Superior temporal gyrus (tissue), 1 donor: ENCODE measurements around the gene MST1R.
"Not testable (repeated sequence)": the region's sequence is repeated elsewhere in the genome, so short reads cannot be mapped to it uniquely, and the experiment has no call there.

ENCODE experiments used
- DNase-seq: peaks from one replicate; pipeline ENCODE4 v3.0.0-alpha.2; 2016; ENCODE audit errors: extremely low spot score

Gene MST1R

DNA sequence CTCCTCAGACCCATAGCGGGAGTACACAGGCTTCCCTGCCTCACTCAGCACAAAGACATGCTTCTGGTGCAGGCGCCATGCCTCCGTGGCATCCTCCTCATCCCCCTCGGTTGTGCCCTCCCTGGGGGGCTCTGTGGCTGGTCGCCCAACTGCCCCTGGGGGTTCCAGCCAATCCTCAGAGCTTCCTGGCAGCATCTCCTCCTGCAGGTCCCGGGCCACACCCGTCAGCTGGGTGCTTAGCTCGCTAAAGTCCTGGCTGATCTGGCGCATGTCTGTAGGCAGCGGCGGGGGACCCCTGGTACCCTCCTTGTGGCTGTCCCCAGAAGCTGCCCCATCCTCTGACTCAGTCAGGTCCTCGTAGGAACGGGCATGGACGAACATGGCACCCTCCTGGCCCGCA lies 7.9 kb upstream of the MST1R start:
- no peak for DNase-seq

GRCh38 chr3:49911124-49911420 lies 7.4 kb upstream of the MST1R start:
- DNase-seq: no peak

- DNase-seq: no peak
Measured at GRCh38 chr3:49910409-49911123, 6.9 kb upstream of the MST1R start.

- DNase-seq: no peak
Measured at GRCh38 chr3:49908373-49909199, 4.9 kb upstream of the MST1R start.

DNA sequence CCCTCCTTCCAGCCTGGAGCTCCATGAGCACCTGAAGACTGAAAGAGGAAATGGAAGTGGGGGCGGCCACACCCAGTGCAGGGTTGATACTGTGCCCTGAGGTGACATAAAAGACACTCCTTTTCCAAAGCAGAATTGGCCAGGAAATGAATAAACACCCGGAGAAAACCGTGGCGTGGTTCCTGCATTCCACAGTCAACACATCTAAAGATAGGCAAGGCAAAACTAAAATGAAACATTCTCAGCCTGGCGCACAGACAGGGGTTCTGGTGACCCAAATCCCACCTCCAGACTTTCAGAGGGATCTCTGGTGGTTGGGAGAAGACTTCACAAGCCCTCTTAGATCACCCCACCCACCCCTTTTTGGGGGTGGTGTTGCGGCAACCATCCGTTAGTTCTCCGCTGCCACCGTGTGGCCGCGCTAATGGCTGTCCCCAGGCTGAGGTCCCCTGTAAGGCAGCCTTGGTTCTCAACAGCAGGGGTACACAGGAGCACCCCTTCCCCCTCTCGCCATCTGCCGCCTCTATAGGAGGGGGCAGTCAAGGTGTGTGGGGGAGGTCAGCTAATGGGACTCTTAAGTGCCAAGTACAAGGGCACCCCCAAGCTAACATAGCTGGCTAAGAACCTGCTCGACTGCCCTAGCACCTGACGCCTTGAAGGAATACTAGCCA lies 2.5 kb upstream of the MST1R start:
- peak; percentile 67 for DNase-seq

GRCh38 chr3:49904448-49904847 lies 775 bp upstream of the MST1R start:
- not testable (repeated sequence) for DNase-seq

DNA sequence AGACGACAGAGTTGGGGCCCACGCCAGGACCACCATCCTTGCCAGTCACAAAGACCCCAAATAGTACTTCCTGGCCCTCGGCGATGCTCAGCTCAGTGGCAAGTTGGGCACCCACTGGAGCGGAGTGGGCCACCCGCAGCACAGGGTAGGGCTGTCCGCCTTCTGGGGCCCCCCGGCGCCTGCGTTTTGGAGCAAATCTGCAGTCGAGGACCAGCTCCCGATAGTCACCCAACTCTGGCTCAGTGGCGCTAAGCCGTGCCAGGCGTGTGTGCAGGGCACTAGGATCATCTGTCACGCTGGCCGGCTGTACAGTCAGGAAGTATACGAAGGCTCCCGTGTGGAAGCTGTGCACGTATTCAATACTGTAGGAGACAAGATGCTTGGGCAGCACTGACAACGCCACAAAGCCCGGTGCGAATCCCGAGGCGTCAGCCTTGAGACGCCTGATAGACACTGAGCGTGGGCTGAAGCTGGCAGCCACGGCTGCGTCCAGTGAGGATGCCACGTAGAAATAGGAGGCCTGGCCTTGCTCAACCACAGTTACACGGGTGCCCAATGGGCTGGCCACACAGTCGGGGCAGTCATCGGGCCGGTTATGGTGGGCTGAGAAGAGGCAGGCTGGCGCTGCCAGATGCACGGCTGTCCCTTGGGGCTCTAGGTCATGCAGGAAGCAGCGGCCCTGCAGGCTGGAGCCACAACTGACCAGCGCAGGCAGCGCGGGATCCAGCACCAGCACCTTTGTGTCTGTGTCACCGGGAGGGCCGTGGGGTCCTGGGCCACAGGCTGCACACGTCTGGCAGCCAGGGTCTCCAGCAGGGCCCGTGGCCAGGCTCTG lies 945 bp downstream of the MST1R start:
- no peak for DNase-seq

- DNase-seq: no peak
Measured at GRCh38 chr3:49901366-49902339, 2.0 kb downstream of the MST1R start.

GRCh38 chr3:49900491-49901153 lies 3.1 kb downstream of the MST1R start:
- no peak for DNase-seq

GRCh38 chr3:49899815-49900214 lies 3.9 kb downstream of the MST1R start:
- DNase-seq: no peak

GRCh38 chr3:49898991-49899390 lies 4.7 kb downstream of the MST1R start:
- no peak for DNase-seq

- no peak for DNase-seq
Measured at GRCh38 chr3:49896345-49896744, 7.3 kb downstream of the MST1R start.

DNA sequence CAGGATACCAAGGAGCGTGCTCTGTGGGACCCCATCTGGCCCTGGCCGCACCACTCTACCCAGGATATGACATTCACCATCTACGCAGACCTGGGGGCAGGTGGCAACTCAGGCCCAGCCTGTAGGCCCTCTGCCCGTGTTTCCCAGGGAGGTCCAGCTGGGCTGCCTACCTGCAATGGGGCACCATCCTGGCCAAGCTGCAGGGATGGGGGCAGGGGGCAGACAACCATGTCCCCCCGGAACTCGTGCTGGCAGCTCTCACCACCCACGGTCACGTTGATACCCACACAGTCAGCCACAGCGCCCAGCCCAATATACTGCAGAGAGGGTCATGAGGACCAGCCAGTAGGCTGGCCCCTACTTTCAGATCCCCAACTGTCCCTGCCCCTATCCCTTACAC lies 7.9 kb downstream of the MST1R start:
- DNase-seq: no peak

GRCh38 chr3:49889296-49889695 lies 14.4 kb downstream of the MST1R start:
- no peak for DNase-seq

DNA sequence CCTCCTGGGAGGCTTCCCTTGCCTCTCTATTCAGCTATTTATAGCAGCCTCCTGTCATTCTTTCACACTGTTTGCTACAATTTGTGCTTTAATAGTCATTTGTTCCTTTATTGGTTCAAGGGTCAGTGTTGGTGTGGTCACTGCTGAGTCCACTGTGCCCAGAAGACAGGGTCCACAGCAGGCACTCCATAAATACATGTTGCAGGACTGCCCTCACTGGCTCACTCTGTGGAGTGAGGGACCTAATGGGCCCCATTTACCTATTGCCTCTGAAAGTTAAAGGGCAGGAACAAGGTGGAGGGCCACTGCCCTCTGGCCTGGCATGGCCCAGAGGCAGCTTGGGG lies 16.8 kb downstream of the MST1R start:
- no peak for DNase-seq

DNA sequence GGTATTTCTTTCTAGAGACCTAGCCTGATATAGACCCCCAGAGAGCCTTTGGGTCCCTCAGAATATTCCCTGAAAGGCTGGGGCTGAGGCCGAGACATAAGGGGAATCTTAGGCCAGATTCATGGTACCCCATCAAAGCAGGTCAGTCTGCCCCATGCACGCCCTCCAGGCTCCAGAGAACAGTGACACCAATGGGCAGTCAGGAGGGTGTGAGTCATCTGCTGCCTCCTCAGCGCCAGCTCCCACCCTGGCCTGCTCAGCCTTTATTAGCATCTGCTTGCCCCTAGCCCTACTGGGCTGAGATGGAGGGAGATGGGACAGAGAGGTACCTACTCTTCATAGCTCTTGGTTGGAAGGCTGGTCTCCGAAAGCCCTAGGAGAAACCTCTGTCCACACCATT lies 19.7 kb downstream of the MST1R start:
- DNase-seq: no peak

DNA sequence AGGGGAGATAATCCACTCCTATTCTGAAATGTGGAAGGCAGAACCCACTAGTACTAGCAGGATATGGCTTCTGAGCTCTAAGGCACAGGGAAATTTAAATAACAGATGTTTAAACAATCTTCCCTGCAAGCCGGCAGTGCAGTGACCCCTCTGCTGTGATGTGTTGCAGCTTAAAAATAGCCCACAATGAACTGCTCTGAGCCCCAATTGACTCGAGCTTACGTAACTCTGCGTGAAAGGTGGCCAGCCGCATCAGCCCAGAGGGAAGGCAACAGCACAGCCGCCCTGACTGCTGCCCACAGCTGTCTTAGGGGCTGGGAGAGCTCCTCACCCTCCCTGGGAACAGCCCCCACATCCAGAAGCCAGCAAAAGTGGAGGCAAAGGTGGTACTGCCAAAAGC lies 21.5 kb downstream of the MST1R start:
- no peak for DNase-seq

GRCh38 chr3:49880581-49881315 lies 22.9 kb downstream of the MST1R start:
- no peak for DNase-seq

GRCh38 chr3:49879721-49880120 lies 24.0 kb downstream of the MST1R start:
- DNase-seq: no peak

DNA sequence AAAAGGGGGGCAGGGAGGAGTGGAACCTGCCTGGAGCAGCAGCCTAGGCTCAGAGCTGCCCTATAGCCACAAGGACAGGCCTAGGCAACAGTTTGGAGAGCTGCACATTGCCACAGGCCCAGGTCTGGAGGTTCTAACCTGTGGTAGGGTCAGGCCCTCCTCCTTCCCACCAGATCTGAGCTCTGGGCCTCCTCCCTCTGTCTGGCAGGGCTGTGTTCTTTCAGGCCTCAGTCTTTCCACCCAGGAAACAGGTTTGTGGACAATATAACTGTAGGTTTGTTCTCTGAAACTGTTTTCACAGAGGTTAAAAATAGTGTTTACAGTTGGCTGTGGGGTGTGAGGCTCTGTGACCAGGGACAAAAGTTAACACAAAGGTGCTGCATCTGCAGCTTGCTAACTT lies 25.0 kb downstream of the MST1R start:
- DNase-seq: no peak
